ENCODE results near the gene RFLNA.

- TF ChIP-seq POLR2A (IDR thresholded peaks at IDR 0.05) (no peak), CTCF (IDR thresholded peaks at IDR 0.05) (no peak)
These were observed 35.5 kb upstream of the RFLNA start for GRCh38 chr12:124259154-124260066.

Measured in prostate gland (tissue), 2 donors.